ENCODE results near the gene LRMDA.

The LRMDA gene

DNA sequence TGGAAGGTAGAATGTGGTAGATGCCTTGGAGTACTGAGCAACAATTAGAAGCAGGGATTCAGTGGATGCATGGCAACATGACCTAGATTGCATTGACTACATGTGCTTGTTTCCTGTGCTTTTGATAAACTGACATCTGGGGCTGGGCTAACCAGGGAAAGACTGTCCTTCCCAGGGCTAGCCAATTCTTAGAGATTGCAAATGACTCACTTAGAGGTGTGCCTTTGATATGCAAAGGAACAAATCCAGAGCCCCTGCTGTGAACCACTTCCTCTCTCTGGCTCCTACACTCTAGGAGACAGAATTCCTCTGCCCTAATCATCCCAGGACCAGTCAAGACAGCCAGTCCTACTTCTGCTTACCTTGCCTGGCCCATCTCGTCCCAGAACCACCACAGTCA lies 651.5 kb downstream of the LRMDA start:
- TF ChIP-seq, protein P1, sequence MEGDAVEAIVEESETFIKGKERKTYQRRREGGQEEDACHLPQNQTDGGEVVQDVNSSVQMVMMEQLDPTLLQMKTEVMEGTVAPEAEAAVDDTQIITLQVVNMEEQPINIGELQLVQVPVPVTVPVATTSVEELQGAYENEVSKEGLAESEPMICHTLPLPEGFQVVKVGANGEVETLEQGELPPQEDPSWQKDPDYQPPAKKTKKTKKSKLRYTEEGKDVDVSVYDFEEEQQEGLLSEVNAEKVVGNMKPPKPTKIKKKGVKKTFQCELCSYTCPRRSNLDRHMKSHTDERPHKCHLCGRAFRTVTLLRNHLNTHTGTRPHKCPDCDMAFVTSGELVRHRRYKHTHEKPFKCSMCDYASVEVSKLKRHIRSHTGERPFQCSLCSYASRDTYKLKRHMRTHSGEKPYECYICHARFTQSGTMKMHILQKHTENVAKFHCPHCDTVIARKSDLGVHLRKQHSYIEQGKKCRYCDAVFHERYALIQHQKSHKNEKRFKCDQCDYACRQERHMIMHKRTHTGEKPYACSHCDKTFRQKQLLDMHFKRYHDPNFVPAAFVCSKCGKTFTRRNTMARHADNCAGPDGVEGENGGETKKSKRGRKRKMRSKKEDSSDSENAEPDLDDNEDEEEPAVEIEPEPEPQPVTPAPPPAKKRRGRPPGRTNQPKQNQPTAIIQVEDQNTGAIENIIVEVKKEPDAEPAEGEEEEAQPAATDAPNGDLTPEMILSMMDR (IDR thresholded peaks at IDR 0.05; ENCODE audit: low read depth, low read length, missing control alignments), result no peak
- no peak overlapping the region for H3K4me3 ChIP-seq (ENCODE audit: low read depth, low read length)
- DNase-seq (ENCODE audit: low read depth), result no peak

GRCh38 chr10:76085002-76085816 lies 653.8 kb downstream of the LRMDA start:
- TF ChIP-seq, protein P1 (IDR thresholded peaks at IDR 0.05; ENCODE audit: low read depth, low read length, missing control alignments), result no peak
- H3K4me3 ChIP-seq (ENCODE audit: low read depth, low read length), result no peak overlapping the region
- no peak for DNase-seq (ENCODE audit: low read depth)

DNA sequence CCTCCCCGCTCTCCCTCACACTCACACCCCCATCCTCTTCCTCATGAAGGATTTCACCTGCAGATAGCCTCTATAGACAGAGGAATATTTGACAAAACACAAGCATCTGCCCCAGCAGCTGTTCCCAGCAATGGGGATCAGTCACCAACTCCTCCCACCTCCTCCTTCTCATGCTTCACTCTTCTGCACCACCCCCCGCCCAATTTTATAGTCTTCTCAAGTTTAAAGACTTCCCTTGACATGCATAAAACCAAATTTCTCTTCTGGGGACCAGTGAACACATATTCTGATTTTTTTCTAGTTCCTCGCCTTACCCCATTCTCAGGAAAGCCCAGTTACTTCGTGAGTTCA lies 654.4 kb downstream of the LRMDA start:
- TF ChIP-seq, protein P1 (IDR thresholded peaks at IDR 0.05; ENCODE audit: low read depth, low read length, missing control alignments), result no peak
- H3K4me3 ChIP-seq (ENCODE audit: low read depth, low read length), result no peak overlapping the region

GRCh38 chr10:76086170-76086760 lies 654.8 kb downstream of the LRMDA start:
- DNase-seq (ENCODE audit: low read depth), result no peak
- TF ChIP-seq, protein P1 (IDR thresholded peaks at IDR 0.05; ENCODE audit: low read depth, low read length, missing control alignments), result no peak
- no peak overlapping the region for H3K4me3 ChIP-seq (ENCODE audit: low read depth, low read length)

More for the DNA sequence above, 654.4 kb downstream of the LRMDA start:
- no peak for DNase-seq (ENCODE audit: low read depth)

DNA sequence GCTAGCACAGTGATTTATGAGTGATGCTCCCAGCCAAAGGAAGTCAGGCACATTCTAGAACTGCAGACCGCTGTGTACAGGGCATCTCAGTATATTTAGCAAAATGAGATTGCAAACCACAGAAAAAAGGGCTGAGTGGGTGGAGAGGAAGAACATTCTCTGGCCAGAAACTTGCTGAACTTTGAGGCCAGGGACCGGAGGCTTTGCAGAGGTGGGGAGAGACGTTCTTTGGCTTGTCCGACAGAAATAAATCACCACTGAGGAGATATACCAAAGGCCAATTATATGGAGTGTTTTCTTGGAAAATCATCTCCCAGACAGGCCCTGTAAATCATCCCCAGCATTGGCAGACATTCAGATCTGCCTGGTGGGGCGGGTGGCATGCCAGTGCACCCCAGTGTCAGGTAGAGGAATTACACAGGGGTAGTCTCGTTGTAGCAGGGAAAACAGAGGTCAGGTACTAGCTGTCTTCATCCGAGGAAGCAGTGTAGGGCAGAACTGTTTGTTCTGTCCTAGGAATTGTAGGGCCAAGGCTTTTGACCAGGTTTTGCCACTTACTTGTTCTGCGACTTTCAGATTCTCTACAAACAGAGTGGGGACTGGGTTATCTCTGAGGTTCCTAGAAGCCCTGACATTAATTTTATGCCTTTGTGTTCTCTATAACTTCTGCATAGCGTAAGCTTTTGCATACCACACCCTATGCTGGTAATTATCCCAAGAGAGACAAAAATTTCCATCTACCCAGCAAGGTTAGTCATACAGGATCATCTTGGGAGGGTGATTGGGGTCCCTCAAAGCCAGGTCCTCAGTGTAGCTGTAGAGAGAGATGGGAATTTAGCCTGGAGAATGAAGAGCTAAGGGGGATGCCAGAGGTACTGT lies 655.6 kb downstream of the LRMDA start:
- no peak overlapping the region for H3K4me3 ChIP-seq (ENCODE audit: low read depth, low read length)
- DNase-seq (ENCODE audit: low read depth), result no peak
- TF ChIP-seq, protein P1 (IDR thresholded peaks at IDR 0.05; ENCODE audit: low read depth, low read length, missing control alignments), result peak; percentile 52

DNA sequence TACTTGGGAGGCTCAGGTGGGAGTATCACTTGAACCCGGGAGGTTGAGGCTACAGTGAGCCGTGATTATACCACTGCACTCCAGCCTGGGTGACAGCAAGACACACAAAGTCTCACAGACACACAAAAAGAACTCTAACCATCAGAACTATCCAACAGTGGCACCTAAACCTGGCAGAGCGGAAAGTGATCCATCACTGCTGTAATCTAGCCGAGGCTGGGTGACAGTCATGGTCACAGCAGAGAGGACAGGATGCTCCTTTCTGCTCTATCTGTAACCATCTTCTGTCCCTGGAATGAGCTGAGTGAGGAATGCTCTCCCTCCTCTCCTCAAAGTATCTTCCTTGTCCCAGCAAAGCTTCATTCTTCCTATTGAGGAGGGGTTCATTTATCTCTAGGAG lies 656.6 kb downstream of the LRMDA start:
- TF ChIP-seq, protein P1 (IDR thresholded peaks at IDR 0.05; ENCODE audit: low read depth, low read length, missing control alignments), result no peak
- no peak for DNase-seq (ENCODE audit: low read depth)
- H3K4me3 ChIP-seq (ENCODE audit: low read depth, low read length), result no peak overlapping the region
